M059J (cell line): ENCODE data around the gene MARVELD3. TPM values are rescaled to one million over a fixed set of nuclear protein-coding genes. Genes with fewer than 3 reads are reported as not detected.

Experiments used
- DNase-seq: peaks from one replicate; pipeline ENCODE4 v3.0.0-alpha.2; 2012; ENCODE audit warnings: low read depth
- total RNA-seq: library from RNA; depleted of rRNA; stranded (reverse); fragments of >200 nt; shearing (Covaris generic); gene quantifications from 2 replicates; pipeline ENCODE4 v1.2.3, GENCODE V29; 2014

Gene MARVELD3
- total RNA-seq, 1 experiment from 2014 or later: not detected

- no peak for DNase-seq
These were observed 2.4 kb upstream of the MARVELD3 start for GRCh38 chr16:71623597-71623996.

DNA sequence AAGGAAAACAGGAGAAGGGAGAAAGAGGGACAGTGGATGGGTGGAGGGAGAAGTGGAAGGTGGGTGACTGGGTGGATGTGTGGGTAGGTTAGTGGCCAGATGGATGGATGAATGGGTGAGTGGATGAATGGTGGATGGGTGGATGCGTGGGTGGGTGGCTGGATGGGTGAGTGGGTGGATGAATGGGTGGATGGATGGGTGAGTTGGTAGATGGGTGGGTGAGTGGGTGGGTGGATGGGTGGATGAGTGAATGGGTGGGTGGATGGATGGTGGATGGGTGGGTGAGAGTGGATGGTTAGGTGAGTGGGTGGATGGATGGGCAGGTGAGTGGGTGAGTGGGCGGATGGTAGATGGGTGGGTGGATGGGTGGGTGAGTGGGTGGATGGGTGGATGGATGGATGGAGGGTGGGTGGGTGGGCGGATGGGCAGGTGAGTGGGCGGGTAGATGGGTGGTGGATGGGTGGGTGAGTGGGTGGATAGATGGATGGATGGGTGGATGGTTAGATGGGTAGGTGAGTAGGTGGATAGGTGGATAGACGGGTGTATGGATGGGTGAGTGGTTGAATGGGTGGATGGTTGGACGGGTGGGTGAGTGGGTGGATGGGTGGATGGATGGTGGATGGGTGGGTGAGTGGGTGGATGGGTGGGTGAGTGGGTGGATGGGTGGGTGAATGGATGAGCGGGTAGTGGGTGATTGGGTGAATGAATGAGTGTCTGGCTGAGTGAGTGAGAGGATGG lies 702 bp upstream of the MARVELD3 start:
- DNase-seq: no peak

DNA sequence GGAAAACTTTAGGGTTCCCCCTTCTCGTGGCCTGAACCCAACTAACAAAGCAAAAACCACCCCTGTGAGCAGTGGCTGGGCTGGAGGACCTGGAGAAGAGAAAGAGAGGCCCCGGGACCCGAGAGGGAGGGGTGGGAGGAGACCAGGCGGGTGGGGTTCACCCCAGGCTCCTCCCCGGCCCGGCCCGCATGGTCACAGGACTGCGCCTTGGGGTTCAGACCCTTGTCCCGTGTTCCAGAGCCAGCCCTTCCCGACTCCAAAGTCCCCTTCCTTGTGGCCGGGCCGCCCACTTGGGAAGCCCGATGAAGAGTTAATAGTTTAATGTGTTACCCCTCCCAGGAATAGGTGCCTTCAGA lies 852 bp downstream of the MARVELD3 start:
- DNase-seq: no peak

GRCh38 chr16:71627731-71628181 lies 1.8 kb downstream of the MARVELD3 start:
- DNase-seq: no peak

GRCh38 chr16:71628810-71629209 lies 2.8 kb downstream of the MARVELD3 start:
- peak; percentile 51 for DNase-seq

DNA sequence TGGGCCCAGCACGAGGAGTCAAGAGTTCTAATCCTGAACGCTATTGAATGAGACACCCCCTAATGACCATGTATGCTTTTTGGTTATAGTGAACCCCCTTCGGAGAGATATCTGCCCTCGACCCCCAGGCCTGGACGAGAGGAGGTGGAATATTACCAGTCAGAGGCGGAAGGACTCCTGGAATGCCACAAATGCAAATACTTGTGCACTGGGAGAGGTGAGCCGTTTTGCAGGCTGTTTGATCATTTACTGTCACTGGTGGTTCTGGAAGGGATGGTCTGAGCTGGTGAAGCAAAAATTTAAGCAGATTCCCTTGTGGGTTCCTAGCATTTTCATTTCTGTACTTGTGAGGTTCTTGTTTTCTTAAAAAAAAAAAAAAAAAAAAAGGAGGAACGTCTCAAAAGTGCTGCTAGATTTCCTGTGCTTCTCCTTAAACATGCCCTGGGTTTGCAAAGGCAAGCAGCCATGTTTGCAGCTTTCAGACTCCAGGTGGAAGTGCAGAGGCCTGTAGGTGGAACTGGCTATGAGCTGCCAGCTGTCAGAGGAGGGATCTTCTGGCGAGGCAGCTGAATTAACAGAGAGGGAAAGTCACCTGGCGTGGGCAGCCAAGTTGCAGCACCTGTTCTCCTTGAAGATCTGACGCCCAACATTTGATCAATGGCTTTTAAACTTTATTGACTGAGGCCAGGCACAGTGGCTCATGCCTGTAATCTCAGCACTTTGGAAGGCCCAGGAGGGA lies 3.5 kb downstream of the MARVELD3 start:
- no peak for DNase-seq

- no peak for DNase-seq
These were observed 4.8 kb downstream of the MARVELD3 start for GRCh38 chr16:71630808-71631207.

- DNase-seq: no peak
These were observed 5.8 kb downstream of the MARVELD3 start for GRCh38 chr16:71631776-71632175.

DNA sequence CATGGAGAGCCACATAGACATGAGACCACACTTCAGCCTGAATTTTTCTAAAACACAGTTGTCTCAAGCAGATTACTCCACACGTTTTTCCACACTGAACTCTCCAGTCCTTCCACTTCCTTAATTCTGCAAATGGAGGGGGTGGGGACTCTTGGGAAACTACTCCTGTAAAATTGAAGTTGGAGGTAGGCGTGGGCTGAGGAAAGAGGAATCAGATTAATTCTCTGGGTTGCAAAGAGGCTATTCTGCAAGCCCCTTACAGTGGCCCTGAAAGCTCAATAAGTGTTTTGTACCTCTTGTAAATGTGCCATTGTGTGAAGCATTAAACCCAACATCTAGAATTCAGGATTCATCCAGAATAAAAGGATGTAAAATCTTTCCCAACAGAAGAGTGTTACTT lies 9.6 kb downstream of the MARVELD3 start:
- DNase-seq: no peak

- no peak for DNase-seq
These were observed 11.4 kb downstream of the MARVELD3 start for GRCh38 chr16:71637398-71637797.

DNA sequence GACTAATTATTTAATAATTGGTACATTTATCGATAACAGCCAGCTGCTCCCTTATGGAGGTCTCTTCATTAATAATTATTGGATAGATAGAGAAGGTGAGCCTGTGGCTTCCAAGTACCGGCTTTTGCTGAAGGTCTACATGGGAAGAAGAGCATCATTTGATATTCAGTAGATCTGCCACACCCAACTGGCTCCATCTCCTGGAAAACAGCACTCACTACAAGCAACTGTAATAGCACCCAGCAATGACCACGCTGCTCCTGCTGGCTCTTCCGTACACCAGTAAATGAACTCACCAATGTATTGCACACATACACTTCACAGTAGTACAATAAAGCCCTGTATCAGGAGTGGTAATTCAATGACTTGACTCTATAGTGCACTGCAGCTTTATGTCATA lies 19.5 kb downstream of the MARVELD3 start:
- peak; percentile 26 for DNase-seq

GRCh38 chr16:71647391-71647790 lies 21.4 kb downstream of the MARVELD3 start:
- DNase-seq: no peak

- DNase-seq: no peak
These were observed 22.2 kb downstream of the MARVELD3 start for GRCh38 chr16:71648162-71648561.

DNA sequence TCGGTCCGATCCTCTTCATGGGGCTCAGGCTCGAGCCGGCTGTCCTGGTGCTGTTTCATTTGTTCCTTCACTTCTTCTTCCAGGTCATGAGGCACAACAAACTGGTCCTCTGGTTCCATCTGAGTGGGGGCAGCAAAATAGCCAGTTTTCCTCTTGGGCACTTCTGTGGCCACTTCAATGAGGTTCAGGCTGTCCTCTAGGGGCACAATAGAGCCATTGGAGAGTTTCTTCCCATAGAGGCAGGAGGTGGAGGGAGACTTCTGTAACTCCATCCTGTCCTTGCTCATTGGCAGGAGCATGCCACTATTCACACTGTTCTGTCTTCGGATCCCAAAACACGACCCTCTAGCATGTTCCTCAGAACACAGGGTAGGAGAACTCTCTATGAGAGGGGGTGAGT lies 22.9 kb downstream of the MARVELD3 start:
- peak; percentile 20 for DNase-seq

DNA sequence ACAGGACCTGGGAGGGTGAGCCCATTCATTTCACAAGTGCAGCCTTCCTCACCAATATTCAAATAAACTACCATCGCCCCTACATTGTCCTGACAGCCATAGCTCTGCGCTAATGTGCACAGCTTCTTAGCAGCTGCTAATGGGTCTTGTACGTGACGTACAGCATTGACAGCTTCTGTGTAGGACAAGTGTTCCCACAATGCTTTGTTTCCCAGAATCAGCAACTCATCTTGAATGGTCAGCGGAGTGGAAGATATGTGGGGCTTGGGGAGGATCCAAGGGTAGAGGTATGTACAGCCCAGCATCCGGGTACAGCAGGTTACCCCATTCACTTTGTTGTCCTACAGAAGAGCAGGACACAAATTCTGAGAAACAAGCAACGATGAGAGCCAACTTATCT lies 23.7 kb downstream of the MARVELD3 start:
- DNase-seq: no peak

DNA sequence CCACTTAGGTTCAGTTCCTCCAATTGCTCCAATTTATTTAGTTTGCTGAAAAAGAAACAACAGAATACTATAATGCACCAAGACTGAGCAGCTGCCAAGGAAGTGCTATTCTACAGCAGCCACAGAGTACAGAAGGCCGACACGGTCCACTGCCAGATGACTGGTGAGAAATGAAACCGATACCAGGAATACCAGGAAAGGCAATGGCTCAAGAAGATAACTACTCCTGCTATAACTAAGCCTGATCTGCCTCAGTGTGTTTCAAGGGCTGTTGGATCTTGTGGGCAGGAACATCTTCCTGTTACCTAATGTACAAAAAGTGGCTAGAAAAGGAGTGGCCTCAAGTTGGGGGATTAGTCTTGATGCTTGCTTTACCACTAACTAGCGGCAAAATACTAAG lies 32.8 kb downstream of the MARVELD3 start:
- no peak for DNase-seq

DNA sequence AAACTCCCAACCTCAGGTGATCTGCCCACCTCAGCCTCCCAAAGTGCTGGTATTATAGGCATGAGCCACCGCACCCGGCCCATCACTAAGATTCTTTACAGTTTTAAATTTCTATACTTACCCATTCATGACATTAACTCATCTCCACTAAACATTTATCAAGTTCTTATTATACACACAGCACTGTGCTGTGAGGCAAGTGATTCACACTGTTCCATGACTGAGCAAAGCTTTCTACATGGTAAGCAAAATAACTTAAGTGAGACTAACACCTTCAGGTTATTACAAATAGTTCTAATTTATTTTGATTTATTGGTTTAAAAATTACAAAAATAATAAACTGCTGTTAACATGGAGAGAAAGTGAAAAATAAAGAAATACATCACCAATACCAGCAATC lies 33.5 kb downstream of the MARVELD3 start:
- DNase-seq: no peak

- DNase-seq: no peak
These were observed 40.3 kb downstream of the MARVELD3 start for GRCh38 chr16:71666264-71666663.

DNA sequence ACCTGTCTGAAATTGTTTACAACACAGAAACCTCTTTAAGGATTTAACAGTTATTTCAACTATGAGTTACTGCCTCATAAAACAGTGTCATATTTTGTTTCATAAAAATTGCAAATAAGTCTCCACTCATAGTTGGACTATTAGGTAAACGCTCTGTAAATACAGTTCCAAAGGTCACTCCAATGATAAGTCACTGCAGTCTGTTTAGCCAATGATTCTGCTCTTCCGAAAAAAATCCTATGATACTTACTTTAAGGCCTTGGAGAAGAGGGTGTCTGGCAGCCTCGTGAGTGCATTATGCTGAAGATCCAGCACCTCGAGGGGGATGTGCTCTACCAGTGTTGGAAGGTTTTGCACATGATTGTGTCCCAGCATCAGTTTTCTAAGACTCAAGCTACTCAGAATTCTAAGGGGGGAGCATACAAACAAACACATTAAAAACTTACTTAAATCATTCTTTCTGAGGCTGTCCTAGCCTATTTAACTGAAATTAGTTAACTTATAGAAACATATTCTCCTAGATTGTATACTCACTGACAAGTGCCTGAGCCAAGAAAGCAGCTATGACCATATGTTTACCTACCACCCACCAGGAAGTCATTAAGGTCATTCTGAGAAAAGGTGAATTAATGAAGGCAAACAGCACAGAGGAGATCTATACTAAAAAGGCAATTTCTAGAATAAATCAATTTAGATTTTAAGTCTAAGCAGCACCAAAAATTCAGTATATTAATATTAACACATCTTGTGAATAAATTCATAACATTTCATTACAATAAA lies 41.1 kb downstream of the MARVELD3 start:
- DNase-seq: no peak

DNA sequence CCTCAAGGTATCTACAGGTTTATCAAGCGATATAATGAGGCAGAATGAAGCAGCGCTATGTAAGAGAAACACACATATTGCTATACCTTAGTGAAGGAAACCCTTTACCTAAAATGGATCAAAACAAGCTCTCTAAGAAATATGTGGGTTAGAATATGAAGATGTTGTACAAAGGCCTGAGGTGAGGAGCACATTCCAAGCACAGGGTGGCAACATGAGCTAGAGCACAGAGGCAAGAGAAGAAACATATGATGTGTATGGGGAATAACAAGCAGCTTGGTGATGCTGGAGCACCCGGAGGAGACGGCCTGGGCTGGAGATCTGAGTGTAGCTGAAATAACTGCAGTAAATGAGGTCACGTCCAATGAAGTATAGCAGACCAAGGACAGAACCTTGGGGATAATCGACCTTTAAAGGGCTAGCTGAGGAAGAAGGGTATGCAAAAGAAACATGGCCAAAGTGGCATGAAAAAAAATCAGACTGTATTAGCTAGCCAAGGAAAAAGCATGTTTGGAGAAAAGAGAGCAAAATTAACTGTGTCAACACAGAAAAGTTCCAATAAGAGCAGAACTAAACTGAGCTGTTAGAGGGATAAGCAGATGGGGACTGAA lies 44.0 kb downstream of the MARVELD3 start:
- DNase-seq: peak; percentile 2

- no peak for DNase-seq
These were observed 44.6 kb downstream of the MARVELD3 start for GRCh38 chr16:71670537-71670936.

GRCh38 chr16:71671165-71671564 lies 45.2 kb downstream of the MARVELD3 start:
- no peak for DNase-seq
